PC-9 (cell line): ENCODE results near the gene ASPA.

Experiments used
- CTCF ChIP-seq: fragments of 200-600 bp; sonication (generic); conservative IDR thresholded peaks from 2 replicates; pipeline ENCODE4 v1.6.1; 2017; ENCODE audit warnings: mixed run types, antibody characterized with exemption, mild to moderate bottlenecking, moderate library complexity
- EZH2 ChIP-seq: fragments of 200-600 bp; sonication (generic); IDR thresholded peaks from 2 replicates; pipeline ENCODE4 v1.8.0; 2017; ENCODE audit warnings: antibody characterized with exemption, low read depth

DNA sequence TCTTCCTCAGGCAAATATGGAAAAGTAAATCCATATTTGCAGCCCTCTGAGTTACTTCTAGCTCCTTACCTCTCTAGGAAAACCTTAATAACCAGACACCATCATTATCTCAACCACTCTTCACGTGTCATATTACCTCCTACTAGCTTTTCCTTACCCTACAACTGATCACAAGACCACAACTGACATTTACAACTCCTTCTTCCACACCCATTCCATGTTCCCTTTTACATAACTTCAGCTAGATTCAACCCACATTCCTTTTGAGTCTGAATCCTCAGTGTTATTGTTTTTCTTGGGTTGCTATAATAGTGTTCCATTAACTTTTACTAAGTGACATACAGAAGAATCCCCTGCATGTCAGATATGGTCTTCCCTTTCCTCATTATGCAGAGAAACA lies 37.4 kb upstream of the ASPA start:
- no peak for TF ChIP-seq CTCF
- no peak for TF ChIP-seq EZH2
